SK-N-SH (cell line): ENCODE measurements around the gene GVQW3. TPM values are rescaled to one million over a fixed set of nuclear protein-coding genes. Genes with fewer than 3 reads are reported as not detected.
A peak's percentile ranks its signal among the peaks of the same experiment; 100 is the strongest.

ENCODE experiments used
- CTCF ChIA-PET: fragments of 300-600, 350-600 bp; formaldehyde crosslinking; extraction: SDS; loops from one replicate; lab custom pipeline; 2021; lab: Yijun Ruan, JAX
- POLR2A ChIA-PET: fragments of 350-600 bp; sonication (Branson Sonifier 250); formaldehyde crosslinking; extraction: SDS; loops from one replicate; lab custom pipeline; 2020; ENCODE audit warnings: antibody characterized with exemption, inconsistent platforms; lab: Yijun Ruan, JAX
- DNase-seq: peaks from one replicate; pipeline ENCODE4 v3.0.0; 2012
- H2AFZ ChIP-seq: fragments of 200-600 bp; sonication (generic); 2 replicates; pipeline ENCODE4 v1.8.1; 2016; ENCODE audit warnings: antibody characterized with exemption, mild to moderate bottlenecking, low read depth
- H3F3A ChIP-seq: fragments of 200-600 bp; sonication (generic); replicated peaks from 2 replicates; pipeline ENCODE3; 2016; ENCODE audit warnings: antibody characterized with exemption, mild to moderate bottlenecking; ENCODE audit not compliant: insufficient read depth
- H3K27ac ChIP-seq, 2 experiments: fragments of 200-500 bp in 1 of 2; fragments of 200-600 bp in 1 of 2; sonication (Bioruptor generic) in 1 of 2; sonication (generic), shearing (Covaris generic) in 1 of 2; 2 replicates each; pipeline versions ENCODE4 v1.5.1 to v1.6.1; 2014 to 2016; ENCODE audit warnings: low read depth in 2 of 2, inconsistent platforms in 1 of 2, low read length in 1 of 2, mild to moderate bottlenecking in 1 of 2, mixed read lengths in 1 of 2
- H3K27me3 ChIP-seq: fragments of 200-600 bp; sonication (generic), shearing (Covaris generic); 2 replicates; pipeline ENCODE4 v1.6.1; 2016; ENCODE audit warnings: mixed run types; ENCODE audit not compliant: insufficient read depth
- H3K36me3 ChIP-seq, 2 experiments: fragments of 200-500 bp in 1 of 2; fragments of 200-600 bp in 1 of 2; sonication (Bioruptor generic) in 1 of 2; sonication (generic) in 1 of 2; replicated peaks in 1 of 2; 2 replicates each; pipeline versions ENCODE3 to v1.5.1; 2014 to 2016; ENCODE audit warnings: low read length in 1 of 2, mild to moderate bottlenecking in 1 of 2; ENCODE audit not compliant: insufficient read depth in 2 of 2, control insufficient read depth in 1 of 2
- H3K4me1 ChIP-seq, 2 experiments: fragments of 200-500 bp in 1 of 2; fragments of 200-600 bp in 1 of 2; sonication (Bioruptor generic) in 1 of 2; sonication (generic), shearing (Covaris generic) in 1 of 2; 2 replicates each; pipeline versions ENCODE4 v1.5.1 to v1.6.1; 2014 to 2016; ENCODE audit warnings: low read depth in 1 of 2, low read length in 1 of 2, mixed run types in 1 of 2; ENCODE audit not compliant: insufficient read depth in 2 of 2, control insufficient read depth in 1 of 2
- H3K4me2 ChIP-seq: fragments of 200-600 bp; sonication (generic), shearing (Covaris generic); 2 replicates; pipeline ENCODE4 v1.6.1; 2017; ENCODE audit warnings: mixed run types
- H3K4me3 ChIP-seq, 2 experiments: fragments of 200-500 bp in 1 of 2; fragments of 200-600 bp in 1 of 2; sonication (Bioruptor generic) in 1 of 2; sonication (generic), shearing (Covaris generic) in 1 of 2; 2 replicates each; pipeline versions ENCODE4 v1.5.1 to v1.8.1; 2014 to 2016; ENCODE audit warnings: low read depth in 2 of 2, inconsistent platforms in 1 of 2, low read length in 1 of 2, mild to moderate bottlenecking in 1 of 2, mixed read lengths in 1 of 2, moderate library complexity in 1 of 2
- H3K79me2 ChIP-seq: fragments of 200-600 bp; sonication (generic); 2 replicates; pipeline ENCODE4 v1.8.1; 2017; ENCODE audit warnings: mild to moderate bottlenecking; ENCODE audit not compliant: insufficient read depth
- H3K9ac ChIP-seq: fragments of 200-600 bp; sonication (generic); 2 replicates; pipeline ENCODE4 v1.6.1; 2017; ENCODE audit warnings: mixed run types
- H3K9me2 ChIP-seq: fragments of 200-600 bp; sonication (generic); 2 replicates; pipeline ENCODE4 v1.6.1; 2017; ENCODE audit warnings: mixed run types
- H3K9me3 ChIP-seq: fragments of 200-600 bp; sonication (generic); 2 replicates; pipeline ENCODE4 v1.6.1; 2017; ENCODE audit warnings: mixed run types, mild to moderate bottlenecking, moderate library complexity
- H4K20me1 ChIP-seq: fragments of 200-600 bp; sonication (generic); 2 replicates; pipeline ENCODE4 v1.6.1; 2017; ENCODE audit warnings: mild to moderate bottlenecking, mixed run types; ENCODE audit not compliant: insufficient read depth
- ELF1 ChIP-seq: IDR thresholded peaks from 2 replicates; pipeline ENCODE4 v1.4.0; 2012
- EP300 ChIP-seq, 2 experiments: IDR thresholded peaks; 2 replicates each; pipeline versions ENCODE4 v1.4.0 to v1.6.1; 2012; ENCODE audit warnings: borderline replicate concordance in 1 of 2, low read depth in 1 of 2, low read length in 1 of 2
- FOXJ3 ChIP-seq: sonication (generic); formaldehyde crosslinking; IDR thresholded peaks from 2 replicates; pipeline ENCODE4 v1.5.1; 2020; ENCODE audit warnings: mild to moderate bottlenecking, missing genetic modification reagents
- GABPA ChIP-seq: IDR thresholded peaks from 2 replicates; pipeline ENCODE4 v1.4.0; 2012; ENCODE audit warnings: low read depth, mild to moderate bottlenecking
- GATA2 ChIP-seq: sonication (generic); formaldehyde crosslinking; IDR thresholded peaks from 2 replicates; pipeline ENCODE4 v1.5.0; 2020; ENCODE audit warnings: mild to moderate bottlenecking, missing genetic modification reagents
- NRF1 ChIP-seq: IDR thresholded peaks from 2 replicates; pipeline ENCODE4 v1.6.1; 2012; ENCODE audit warnings: low read depth, mild to moderate bottlenecking, low read length
- PBX3 ChIP-seq: IDR thresholded peaks from 2 replicates; pipeline ENCODE4; 2012
- POLR2AphosphoS5 ChIP-seq: IDR thresholded peaks from 2 replicates; pipeline ENCODE4 v1.6.1; 2012; ENCODE audit warnings: low read depth, low read length
- RCOR1 ChIP-seq: fragments of 150-350 bp; IDR thresholded peaks from 2 replicates; pipeline ENCODE4 v1.6.1; 2017; ENCODE audit warnings: antibody characterized with exemption, low read length
- RXRA ChIP-seq: IDR thresholded peaks from 2 replicates; pipeline ENCODE4 v1.4.0; 2012; ENCODE audit warnings: low read depth, mild to moderate bottlenecking, borderline replicate concordance
- USF2 ChIP-seq: fragments of 150-350 bp; IDR thresholded peaks from 2 replicates; pipeline ENCODE4 v1.6.1; 2017; ENCODE audit warnings: antibody characterized with exemption, low read length, low read depth, borderline replicate concordance
- YY1 ChIP-seq: IDR thresholded peaks from 2 replicates; pipeline ENCODE4 v1.4.0; 2012; ENCODE audit warnings: low read depth, mild to moderate bottlenecking
- ZBTB33 ChIP-seq: IDR thresholded peaks from 2 replicates; pipeline ENCODE4 v1.4.0; 2012; ENCODE audit warnings: low read depth, borderline replicate concordance
- WGBS: methylation state at CpG from one replicate; pipeline ENCODE4 v1.1.6; 2017; ENCODE audit warnings: low lambda C conversion rate; 5-methylcytosine and 5-hydroxymethylcytosine counted together
- polyA plus RNA-seq, 3 experiments: library from polyadenylated mRNA; depleted of rRNA; stranded (reverse); fragments of >200 nt; gene quantifications; 2 replicates each; pipeline ENCODE4 v1.2.3, GENCODE V29; 2012

GVQW3 gene
- polyA plus RNA-seq, 1 of the 3 experiments (the other 2 are of a cell fraction): 2.3 TPM

- no peaks in the 10 kb centered on the region for H3K36me3 ChIP-seq
- H3K27ac ChIP-seq: no peak overlapping the region
- no peak for DNase-seq
- H3K4me3 ChIP-seq: no peak overlapping the region
- no peaks in the 10 kb centered on the region for H3K27me3 ChIP-seq
- no peaks in the 10 kb centered on the region for H3K9me3 ChIP-seq
- H3K79me2 ChIP-seq: no peaks in the 10 kb centered on the region
- no peak overlapping the region for H3K4me2 ChIP-seq
- H3K9me2 ChIP-seq: no peaks in the 10 kb centered on the region
- ChIA-PET CTCF (interaction anchor here (1.1 kb wide), 1 partner anchor 8 kb away, joined by 3 read pairs; no protein-coding TSS in a partner anchor), POLR2A (no interaction called here)
- no peaks in the 10 kb centered on the region for H3F3A ChIP-seq
- peaks cover 10 to 23% of the 10 kb centered on the region in 2 experiments; a peak in 3 of 4 replicates for H3K4me1 ChIP-seq
- H3K9ac ChIP-seq: no peak overlapping the region
- no peaks in the 10 kb centered on the region for H4K20me1 ChIP-seq
- 97% methylated on average over 5 of the region's 5 CpGs for WGBS
- no peak overlapping the region for H2AFZ ChIP-seq
- TF ChIP-seq NRF1 (no peak), FOXJ3 (CRISPR knock-in tag) (no peak), RCOR1 (no peak), USF2 (no peak), GATA2 (CRISPR knock-in tag) (no peak), YY1 (no peak), POLR2AphosphoS5 (no peak)
These were observed 4.8 kb downstream of the GVQW3 start for GRCh38 chr11:76385903-76386302.

GRCh38 chr11:76388408-76388807 lies 7.3 kb downstream of the GVQW3 start:
- no peaks in the 10 kb centered on the region for H4K20me1 ChIP-seq
- DNase-seq: peak; percentile 53
- no peaks in the 10 kb centered on the region for H3K79me2 ChIP-seq
- H3K9me2 ChIP-seq: no peaks in the 10 kb centered on the region
- CTCF ChIA-PET: interaction anchor here (1.4 to 1.7 kb wide), 2 partner anchors 57 to 69 kb away, joined by 3 read pairs; no protein-coding TSS in a partner anchor
- H3K27me3 ChIP-seq: no peaks in the 10 kb centered on the region
- no peak overlapping the region for H3K4me3 ChIP-seq
- H3F3A ChIP-seq: no peaks in the 10 kb centered on the region
- POLR2A ChIA-PET: no interaction called here
- H3K4me2 ChIP-seq: no peak overlapping the region
- no peaks in the 10 kb centered on the region for H3K9me3 ChIP-seq
- peak overlapping the region in 1 of 2 experiments; percentile 45; a peak in 2 of 4 replicates for H3K27ac ChIP-seq
- peak in 1 of 2 experiments; percentile 16; a peak in 1 of 4 replicates for TF ChIP-seq EP300 (IDR thresholded peaks at IDR 0.05; ENCODE audit: borderline replicate concordance in 1 of 2, low read depth in 1 of 2, low read length in 1 of 2)
- no peak for TF ChIP-seq RXRA
- no peak for TF ChIP-seq ELF1
- no peak for TF ChIP-seq PBX3
- TF ChIP-seq GATA2 (CRISPR knock-in tag): peak; percentile 95
- no peak for TF ChIP-seq ZBTB33
- no peak for TF ChIP-seq GABPA
- H3K4me1 ChIP-seq: peaks cover 0 to 12% of the 10 kb centered on the region in 2 experiments; a peak in 2 of 4 replicates
- H3K9ac ChIP-seq: no peak overlapping the region
- H3K36me3 ChIP-seq: no peaks in the 10 kb centered on the region
- H2AFZ ChIP-seq: no peak overlapping the region
- 54% methylated on average over 2 of the region's 2 CpGs for WGBS
